Panc1 (cell line): ENCODE measurements around the gene ASAP2.

ENCODE experiments used
- CTCF ChIP-seq: fragments of 450-650 bp; IDR thresholded peaks from 2 replicates; pipeline ENCODE4 v1.5.1; 2017; ENCODE audit warnings: mild to moderate bottlenecking
- POLR2AphosphoS5 ChIP-seq: IDR thresholded peaks from 2 replicates; pipeline ENCODE4 v1.6.1; 2012; ENCODE audit warnings: mild to moderate bottlenecking, low read depth, low read length, moderate library complexity
- SIN3A ChIP-seq: IDR thresholded peaks from 2 replicates; pipeline ENCODE4 v1.6.1; 2012; ENCODE audit warnings: low read depth, mild to moderate bottlenecking, low read length, moderate library complexity, borderline replicate concordance; ENCODE audit not compliant: insufficient read depth

DNA sequence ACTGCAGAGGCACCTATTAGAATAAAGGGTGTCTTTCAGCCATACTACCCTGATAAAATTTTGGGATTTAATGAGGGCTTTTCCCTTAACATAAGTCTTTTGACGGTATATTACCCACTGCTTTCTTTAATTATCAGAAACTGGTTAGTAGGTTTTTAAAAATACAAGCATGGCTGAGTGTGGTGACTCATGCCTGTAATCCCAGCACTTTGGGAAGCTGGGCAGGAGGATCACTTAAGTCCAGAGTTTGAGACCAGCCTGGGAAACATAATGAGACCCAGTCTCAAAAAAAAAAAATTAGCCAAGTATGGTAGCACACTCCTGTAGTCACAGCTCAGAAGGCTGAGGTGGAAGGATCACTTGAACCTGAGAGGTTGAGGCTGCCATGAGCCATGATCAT is 232.9 kb downstream of the ASAP2 start:
- TF ChIP-seq CTCF (no peak), SIN3A (no peak), POLR2AphosphoS5 (no peak)
